Retinal pigment epithelial cell (primary cell): ENCODE results near the gene CADPS.

ENCODE experiments used
- DNase-seq: peaks from one replicate; pipeline ENCODE4 v3.0.0-alpha.2; 2010; ENCODE audit warnings: low read depth
- H3K4me3 ChIP-seq: 2 replicates; pipeline ENCODE4 v1.5.1; 2011; ENCODE audit warnings: mild to moderate bottlenecking, low read length, control low read depth, moderate library complexity
- TF ChIP-seq, protein P1 (sequence below): conservative IDR thresholded peaks from 2 replicates; pipeline ENCODE4 v1.5.1; 2011; ENCODE audit warnings: low read depth, low read length, control low read depth, inconsistent platforms

CADPS gene

GRCh38 chr3:62553811-62554210, 321.4 kb downstream of the CADPS start:
- no peak overlapping the region for H3K4me3 ChIP-seq
- no peak for DNase-seq
- TF ChIP-seq, protein P1, sequence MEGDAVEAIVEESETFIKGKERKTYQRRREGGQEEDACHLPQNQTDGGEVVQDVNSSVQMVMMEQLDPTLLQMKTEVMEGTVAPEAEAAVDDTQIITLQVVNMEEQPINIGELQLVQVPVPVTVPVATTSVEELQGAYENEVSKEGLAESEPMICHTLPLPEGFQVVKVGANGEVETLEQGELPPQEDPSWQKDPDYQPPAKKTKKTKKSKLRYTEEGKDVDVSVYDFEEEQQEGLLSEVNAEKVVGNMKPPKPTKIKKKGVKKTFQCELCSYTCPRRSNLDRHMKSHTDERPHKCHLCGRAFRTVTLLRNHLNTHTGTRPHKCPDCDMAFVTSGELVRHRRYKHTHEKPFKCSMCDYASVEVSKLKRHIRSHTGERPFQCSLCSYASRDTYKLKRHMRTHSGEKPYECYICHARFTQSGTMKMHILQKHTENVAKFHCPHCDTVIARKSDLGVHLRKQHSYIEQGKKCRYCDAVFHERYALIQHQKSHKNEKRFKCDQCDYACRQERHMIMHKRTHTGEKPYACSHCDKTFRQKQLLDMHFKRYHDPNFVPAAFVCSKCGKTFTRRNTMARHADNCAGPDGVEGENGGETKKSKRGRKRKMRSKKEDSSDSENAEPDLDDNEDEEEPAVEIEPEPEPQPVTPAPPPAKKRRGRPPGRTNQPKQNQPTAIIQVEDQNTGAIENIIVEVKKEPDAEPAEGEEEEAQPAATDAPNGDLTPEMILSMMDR, result no peak

- no peak for DNase-seq
These were observed 323.7 kb downstream of the CADPS start for GRCh38 chr3:62551556-62551955.

DNA sequence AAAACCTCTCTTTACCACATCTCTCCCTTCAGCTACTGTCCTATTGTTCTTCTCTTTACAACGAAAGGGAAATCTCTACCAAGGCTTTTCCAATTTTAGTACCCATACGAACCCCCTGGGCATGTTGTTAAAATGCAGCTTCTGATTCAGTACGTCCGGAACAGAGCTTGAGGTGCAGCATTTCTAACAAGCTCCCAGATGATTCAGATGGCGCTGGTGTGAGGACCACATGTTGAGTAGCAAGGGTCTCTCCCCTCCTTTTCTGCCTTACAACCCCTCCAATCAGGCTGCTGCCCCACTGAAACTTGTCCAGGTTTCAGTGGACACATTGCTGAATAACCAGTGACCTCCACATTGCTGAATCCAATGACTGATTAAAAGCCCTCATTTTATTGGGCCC, 324.8 kb downstream of the CADPS start:
- TF ChIP-seq, protein P1, result no peak
- no peak overlapping the region for H3K4me3 ChIP-seq
- DNase-seq, result no peak

More at GRCh38 chr3:62551556-62551955, 323.7 kb downstream of the CADPS start:
- TF ChIP-seq, protein P1, result no peak
- H3K4me3 ChIP-seq, result no peak overlapping the region

- no peak overlapping the region for H3K4me3 ChIP-seq
- TF ChIP-seq, protein P1, result no peak
These were observed 326.5 kb downstream of the CADPS start for GRCh38 chr3:62548528-62549205.

DNA sequence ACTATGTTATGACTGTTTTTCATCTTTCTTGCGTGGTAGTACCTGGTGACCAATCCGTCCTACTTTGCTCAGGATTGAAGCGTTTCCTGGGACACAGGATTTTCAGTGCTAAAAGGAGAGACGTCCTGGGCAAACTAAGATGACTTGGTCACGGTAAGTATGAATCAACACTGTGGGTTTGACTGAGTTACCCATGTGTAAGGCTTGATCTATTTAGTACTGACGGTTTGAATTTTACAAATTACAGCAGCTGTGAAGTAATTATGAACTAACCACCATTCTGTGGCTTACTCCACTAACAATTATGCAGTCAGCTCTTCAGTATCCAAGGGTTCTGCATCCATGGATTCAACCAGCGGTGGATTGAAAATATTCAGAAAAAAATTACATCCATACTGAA, 328.9 kb downstream of the CADPS start:
- no peak overlapping the region for H3K4me3 ChIP-seq
- no peak for DNase-seq
- TF ChIP-seq, protein P1, result no peak

More at GRCh38 chr3:62548528-62549205, 326.5 kb downstream of the CADPS start:
- DNase-seq, result no peak

- no peak overlapping the region for H3K4me3 ChIP-seq
- TF ChIP-seq, protein P1, result no peak
- DNase-seq, result no peak
These were observed 333.0 kb downstream of the CADPS start for GRCh38 chr3:62542185-62542584.

DNA sequence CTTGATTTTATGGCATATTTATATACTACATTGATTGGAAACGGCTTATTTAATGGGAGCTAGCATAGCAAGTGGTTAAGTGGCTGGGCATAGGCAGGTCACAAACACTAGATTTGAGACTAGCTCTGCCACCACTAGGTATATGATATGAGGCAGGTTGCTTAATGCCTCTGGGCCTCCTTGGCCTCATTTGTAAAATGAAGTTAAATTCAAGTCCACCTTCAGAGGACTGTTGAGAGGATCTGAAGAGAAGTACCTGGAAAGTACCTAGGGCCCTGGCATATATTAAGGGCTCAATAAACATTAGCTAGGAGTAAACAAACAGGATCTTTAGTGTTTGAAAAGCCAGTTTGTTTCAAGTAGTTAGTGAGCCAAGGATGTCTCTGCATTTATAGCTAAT, 335.5 kb downstream of the CADPS start:
- TF ChIP-seq, protein P1, result no peak
- no peak overlapping the region for H3K4me3 ChIP-seq
- no peak for DNase-seq
